ENCODE measurements around the gene MRPL11.
A peak's percentile ranks its signal among the peaks of the same experiment; 100 is the strongest.
"Not testable (repeated sequence)": the region's sequence is repeated elsewhere in the genome, so short reads cannot be mapped to it uniquely, and the experiment has no call there.

The MRPL11 gene

GRCh38 chr11:66431287-66431686, 7.4 kb downstream of the MRPL11 start:
- not testable (repeated sequence) for DNase-seq (ENCODE audit: low spot score)

- DNase-seq (ENCODE audit: low spot score) = peak; percentile 73
Observed at GRCh38 chr11:66429983-66430602, 8.6 kb downstream of the MRPL11 start.

GRCh38 chr11:66428933-66429332, 9.7 kb downstream of the MRPL11 start:
- DNase-seq (ENCODE audit: low spot score) = no peak

- no peak for DNase-seq (ENCODE audit: low spot score)
Observed at GRCh38 chr11:66426314-66426713, 12.3 kb downstream of the MRPL11 start.

GRCh38 chr11:66421492-66422205, 17.0 kb downstream of the MRPL11 start:
- DNase-seq (ENCODE audit: low spot score) = peak; percentile 89

GRCh38 chr11:66420671-66421476, 17.8 kb downstream of the MRPL11 start, which contains the start of gene NPAS4:
Gene NPAS4 (plus strand): TSS chr11:66421035. CDS start chr11:66421180, 145 bp downstream.
- DNase-seq (ENCODE audit: low spot score) = no peak

GRCh38 chr11:66419825-66420224, 18.8 kb downstream of the MRPL11 start:
- no peak for DNase-seq (ENCODE audit: low spot score)

- no peak for DNase-seq (ENCODE audit: low spot score)
Observed at GRCh38 chr11:66418986-66419308, 19.7 kb downstream of the MRPL11 start.

- peak; percentile 40 for DNase-seq (ENCODE audit: low spot score)
Observed at GRCh38 chr11:66418168-66418985, 20.3 kb downstream of the MRPL11 start.

GRCh38 chr11:66417000-66417399, 21.6 kb downstream of the MRPL11 start:
- no peak for DNase-seq (ENCODE audit: low spot score)

- no peak for DNase-seq (ENCODE audit: low spot score)
Observed at GRCh38 chr11:66415423-66415822, 23.2 kb downstream of the MRPL11 start.

GRCh38 chr11:66414120-66414934, 24.3 kb downstream of the MRPL11 start:
- no peak for DNase-seq (ENCODE audit: low spot score)

- no peak for DNase-seq (ENCODE audit: low spot score)
Observed at GRCh38 chr11:66413167-66413566, 25.5 kb downstream of the MRPL11 start.

- no peak for DNase-seq (ENCODE audit: low spot score)
Observed at GRCh38 chr11:66412110-66412509, 26.5 kb downstream of the MRPL11 start.

GRCh38 chr11:66411323-66411722, 27.3 kb downstream of the MRPL11 start:
- no peak for DNase-seq (ENCODE audit: low spot score)

- DNase-seq (ENCODE audit: low spot score) = no peak
Observed at GRCh38 chr11:66410191-66410590, 28.5 kb downstream of the MRPL11 start.

- DNase-seq (ENCODE audit: low spot score) = no peak
Observed at GRCh38 chr11:66409226-66409625, 29.4 kb downstream of the MRPL11 start.

- DNase-seq (ENCODE audit: low spot score) = peak; percentile 90
Observed at GRCh38 chr11:66408488-66409214, 30.0 kb downstream of the MRPL11 start.

- DNase-seq (ENCODE audit: low spot score) = no peak
Observed at GRCh38 chr11:66407651-66408050, 31.0 kb downstream of the MRPL11 start.

- no peak for DNase-seq (ENCODE audit: low spot score)
Observed at GRCh38 chr11:66393954-66394353, 44.7 kb downstream of the MRPL11 start.

- DNase-seq (ENCODE audit: low spot score) = no peak
Observed at GRCh38 chr11:66391322-66391721, 47.3 kb downstream of the MRPL11 start.

Measured in CD4-positive, alpha-beta T cell treated with Interleukin-2 at 100 ng/mL for 4 hours (primary cell).